OCI-LY3 (cell line): ENCODE measurements around the gene SBNO2.

Experiments used
- H2AFZ ChIP-seq: fragments of 200-600, 300-600 bp; shearing (Covaris generic); 2 replicates; pipeline ENCODE4 v1.6.0; 2014; ENCODE audit warnings: antibody characterized with exemption, low read depth, low read length
- H3K27ac ChIP-seq: fragments of 200-600, 300-600 bp; sonication (generic); 2 replicates; pipeline ENCODE4 v1.5.1; 2014; ENCODE audit warnings: mild to moderate bottlenecking, low read length, moderate library complexity, mixed read lengths
- H3K27me3 ChIP-seq: fragments of 200-600, 300-600 bp; sonication (generic); 2 replicates; pipeline ENCODE4 v1.6.1; 2014; ENCODE audit warnings: low read depth, low read length, mixed read lengths
- H3K36me3 ChIP-seq: fragments of 200-600, 300-600 bp; sonication (generic); replicated peaks from 2 replicates; pipeline ENCODE3; 2014; ENCODE audit warnings: low read depth, low read length, mixed read lengths
- H3K4me1 ChIP-seq: fragments of 300-600, 200-600 bp; sonication (generic); 2 replicates; pipeline ENCODE4 v1.6.1; 2014; ENCODE audit warnings: low read length, mixed read lengths
- H3K4me2 ChIP-seq: fragments of 200-600, 300-600 bp; sonication (generic); 2 replicates; pipeline ENCODE4 v1.6.1; 2014; ENCODE audit warnings: low read length, mixed read lengths
- H3K4me3 ChIP-seq: fragments of 300-600, 200-600 bp; sonication (generic); 2 replicates; pipeline ENCODE4 v1.5.1; 2014; ENCODE audit warnings: antibody characterized with exemption, mild to moderate bottlenecking, low read length, moderate library complexity
- H3K79me2 ChIP-seq: fragments of 300-600, 200-600 bp; shearing (Covaris generic); 2 replicates; pipeline ENCODE4 v1.6.1; 2014; ENCODE audit warnings: mild to moderate bottlenecking, low read length, mixed read lengths
- H3K9ac ChIP-seq: fragments of 300-600, 200-600 bp; shearing (Covaris generic); 2 replicates; pipeline ENCODE4 v1.6.0; 2014; ENCODE audit warnings: mild to moderate bottlenecking, low read length, moderate library complexity
- H3K9me3 ChIP-seq: fragments of 200-600, 300-600 bp; shearing (Covaris generic); 2 replicates; pipeline ENCODE4 v1.6.1; 2014; ENCODE audit warnings: low read length, mixed read lengths; ENCODE audit not compliant: insufficient read depth
- H4K20me1 ChIP-seq: fragments of 200-600, 300-600 bp; sonication (generic); 2 replicates; pipeline ENCODE4 v1.6.1; 2016; ENCODE audit warnings: low read length, mixed read lengths; ENCODE audit not compliant: insufficient read depth
- EZH2phosphoT487 ChIP-seq: fragments of 200-600 bp; shearing (Covaris generic); IDR thresholded peaks from 2 replicates; pipeline ENCODE4 v1.6.1; 2018; ENCODE audit warnings: antibody characterized with exemption, mixed run types, low read depth
- TF ChIP-seq, protein P1 (sequence below): fragments of 200-600, 300-600 bp; sonication (generic); IDR thresholded peaks from 2 replicates; pipeline ENCODE4 v1.5.1; 2014; ENCODE audit warnings: antibody characterized with exemption, low read length, low read depth

The SBNO2 gene

DNA sequence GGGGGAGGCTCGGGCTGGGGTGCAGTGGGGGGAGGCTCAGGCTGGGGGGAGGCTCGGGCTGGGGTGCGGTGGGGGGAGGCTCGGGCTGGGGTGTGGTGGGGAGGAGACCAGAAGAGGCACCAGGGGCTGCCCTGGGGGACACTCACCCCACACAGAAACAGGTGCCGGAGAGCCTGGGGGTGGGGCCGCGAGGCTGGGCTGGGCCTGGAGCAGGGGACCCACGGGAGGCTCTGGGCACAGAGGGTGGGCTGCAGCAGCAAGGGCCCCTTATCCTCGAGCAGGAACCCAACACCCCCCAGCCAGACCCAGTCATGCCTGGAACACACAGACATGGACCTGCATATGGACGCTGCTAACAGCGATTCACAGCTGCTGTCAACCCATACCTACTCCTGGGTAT, 35.9 kb downstream of the SBNO2 start:
- Histone ChIP-seq H3K9ac (no peak overlapping the region), H3K9me3 (no peaks in the 10 kb centered on the region), H3K27ac (no peak overlapping the region), H2AFZ (no peak overlapping the region), H4K20me1 (peaks cover 7% of the 10 kb centered on the region; the same call in 1 of the 2 replicates), H3K4me2 (no peak overlapping the region), H3K27me3 (no peaks in the 10 kb centered on the region), H3K79me2 (peaks cover under 1% of the 10 kb centered on the region; the same call in 1 of the 2 replicates), H3K36me3 (peaks cover 24% of the 10 kb centered on the region), H3K4me3 (no peak overlapping the region), H3K4me1 (peaks cover 7% of the 10 kb centered on the region)
- TF ChIP-seq, protein P1, sequence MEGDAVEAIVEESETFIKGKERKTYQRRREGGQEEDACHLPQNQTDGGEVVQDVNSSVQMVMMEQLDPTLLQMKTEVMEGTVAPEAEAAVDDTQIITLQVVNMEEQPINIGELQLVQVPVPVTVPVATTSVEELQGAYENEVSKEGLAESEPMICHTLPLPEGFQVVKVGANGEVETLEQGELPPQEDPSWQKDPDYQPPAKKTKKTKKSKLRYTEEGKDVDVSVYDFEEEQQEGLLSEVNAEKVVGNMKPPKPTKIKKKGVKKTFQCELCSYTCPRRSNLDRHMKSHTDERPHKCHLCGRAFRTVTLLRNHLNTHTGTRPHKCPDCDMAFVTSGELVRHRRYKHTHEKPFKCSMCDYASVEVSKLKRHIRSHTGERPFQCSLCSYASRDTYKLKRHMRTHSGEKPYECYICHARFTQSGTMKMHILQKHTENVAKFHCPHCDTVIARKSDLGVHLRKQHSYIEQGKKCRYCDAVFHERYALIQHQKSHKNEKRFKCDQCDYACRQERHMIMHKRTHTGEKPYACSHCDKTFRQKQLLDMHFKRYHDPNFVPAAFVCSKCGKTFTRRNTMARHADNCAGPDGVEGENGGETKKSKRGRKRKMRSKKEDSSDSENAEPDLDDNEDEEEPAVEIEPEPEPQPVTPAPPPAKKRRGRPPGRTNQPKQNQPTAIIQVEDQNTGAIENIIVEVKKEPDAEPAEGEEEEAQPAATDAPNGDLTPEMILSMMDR, result no peak
- TF ChIP-seq EZH2phosphoT487, result no peak

GRCh38 chr19:1136621-1137317, 37.3 kb downstream of the SBNO2 start:
- Histone ChIP-seq H3K79me2 (peaks cover 4% of the 10 kb centered on the region; the same call in 1 of the 2 replicates), H3K27ac (no peak overlapping the region), H3K36me3 (peaks cover 16% of the 10 kb centered on the region), H3K27me3 (no peaks in the 10 kb centered on the region), H4K20me1 (peaks cover 7% of the 10 kb centered on the region; the same call in 1 of the 2 replicates), H3K4me3 (no peak overlapping the region), H3K9me3 (no peaks in the 10 kb centered on the region), H3K4me2 (no peak overlapping the region), H3K4me1 (peaks cover 16% of the 10 kb centered on the region), H3K9ac (no peak overlapping the region), H2AFZ (no peak overlapping the region)
- TF ChIP-seq, protein P1, result no peak
- no peak for TF ChIP-seq EZH2phosphoT487

DNA sequence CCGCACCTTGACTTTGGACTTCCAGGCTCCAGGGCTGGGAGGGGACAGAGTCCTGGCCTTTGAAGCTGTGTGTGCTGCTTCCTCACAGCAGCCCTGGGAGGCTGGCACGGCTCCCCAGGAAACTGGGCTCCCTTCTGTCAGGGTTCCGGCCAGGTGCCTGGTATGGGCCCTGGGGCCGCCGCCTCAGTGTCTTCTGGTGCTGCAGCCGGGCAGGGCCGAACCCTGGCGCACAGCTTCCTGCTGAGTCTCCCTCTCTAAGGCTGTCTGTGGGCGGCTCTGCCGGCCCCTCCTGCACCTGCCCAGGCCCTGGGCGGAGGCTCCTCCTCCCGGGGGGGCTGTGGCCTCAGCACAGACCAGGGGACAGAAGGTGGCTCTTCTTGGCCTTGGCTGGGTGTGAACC, 37.9 kb downstream of the SBNO2 start:
- H3K4me2 ChIP-seq, result no peak overlapping the region

DNA sequence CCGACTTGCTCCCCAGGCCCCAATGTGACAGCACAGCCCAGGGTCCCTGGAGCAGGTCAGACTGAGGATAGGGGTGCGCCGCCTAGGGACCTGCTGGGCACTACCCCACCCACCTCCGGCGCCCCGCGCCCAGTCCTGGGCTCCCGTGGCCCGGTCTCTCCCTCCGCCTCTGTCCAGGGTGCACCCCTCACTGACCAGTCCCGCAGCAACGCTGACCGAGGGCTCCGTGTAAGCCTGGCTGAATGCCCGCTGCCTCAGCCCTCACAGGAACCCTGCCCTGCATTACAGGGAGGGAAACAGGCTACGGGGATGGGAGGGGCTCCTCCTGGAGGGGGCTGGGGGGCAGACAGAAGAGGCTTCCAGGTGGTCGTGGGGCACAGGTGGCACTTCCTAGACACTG, 38.6 kb downstream of the SBNO2 start:
- peaks cover 17% of the 10 kb centered on the region; the same call in 1 of the 2 replicates for H3K79me2 ChIP-seq
- no peak overlapping the region for H3K9ac ChIP-seq

More for the DNA sequence above, 37.9 kb downstream of the SBNO2 start:
- no peak overlapping the region for H3K9ac ChIP-seq
- no peak overlapping the region for H3K4me3 ChIP-seq
- peaks cover 10% of the 10 kb centered on the region; the same call in 1 of the 2 replicates for H3K79me2 ChIP-seq
- no peak overlapping the region for H3K27ac ChIP-seq
- TF ChIP-seq, protein P1, result no peak
- no peak for TF ChIP-seq EZH2phosphoT487
- peaks cover 16% of the 10 kb centered on the region for H3K36me3 ChIP-seq
- no peaks in the 10 kb centered on the region for H3K27me3 ChIP-seq
- no peaks in the 10 kb centered on the region for H3K9me3 ChIP-seq
- H3K4me1 ChIP-seq, result peaks cover 21% of the 10 kb centered on the region
- no peak overlapping the region for H2AFZ ChIP-seq
- H4K20me1 ChIP-seq, result peaks cover 12% of the 10 kb centered on the region; the same call in 1 of the 2 replicates

More for the DNA sequence above, 38.6 kb downstream of the SBNO2 start:
- no peak for TF ChIP-seq EZH2phosphoT487
- TF ChIP-seq, protein P1, result no peak
- Histone ChIP-seq H3K9me3 (no peaks in the 10 kb centered on the region), H3K27ac (no peak overlapping the region), H3K27me3 (no peaks in the 10 kb centered on the region), H4K20me1 (peaks cover 20% of the 10 kb centered on the region; the same call in 1 of the 2 replicates), H3K4me2 (no peak overlapping the region), H3K4me3 (no peak overlapping the region), H2AFZ (no peak overlapping the region), H3K4me1 (peaks cover 29% of the 10 kb centered on the region), H3K36me3 (peaks cover 12% of the 10 kb centered on the region)
